Lung (tissue), 12 donors: ENCODE data around the gene COL18A1. TPM values are rescaled to one million over a fixed set of nuclear protein-coding genes. Genes with fewer than 3 reads are reported as not detected.
"Not testable (repeated sequence)": the region's sequence is repeated elsewhere in the genome, so short reads cannot be mapped to it uniquely, and the experiment has no call there.

Experiments
- ATAC-seq: fragments of 200-7000 bp; cut with Tn5 transposase; one replicate; pipeline ENCODE4 v1.9.1; 2020; ENCODE audit warnings: moderate number of reproducible peaks; ENCODE audit not compliant: insufficient read depth, low FRiP score
- DNase-seq, 3 donors: peaks; one replicate each; pipeline ENCODE4 v3.0.0-alpha.2; 2013 to 2017
- H3K27ac ChIP-seq, 2 donors: one replicate each; pipeline ENCODE4 v1.5.1; 2013; ENCODE audit warnings: mild to moderate bottlenecking in 2 of 2, moderate library complexity in 2 of 2, control low read depth in 1 of 2, inconsistent platforms in 1 of 2, low read depth in 1 of 2, low read length in 1 of 2
- H3K27me3 ChIP-seq, 3 donors: one replicate each; pipeline ENCODE4 v1.5.1; 2013; ENCODE audit warnings: low read length in 2 of 3; ENCODE audit not compliant: control insufficient read depth in 3 of 3, insufficient read depth in 3 of 3
- H3K36me3 ChIP-seq, 4 donors: one replicate each; pipeline ENCODE4 v1.5.1; 2013; ENCODE audit warnings: low read length in 4 of 4, mild to moderate bottlenecking in 1 of 4, moderate library complexity in 1 of 4; ENCODE audit not compliant: control insufficient read depth in 4 of 4, insufficient read depth in 4 of 4
- H3K4me1 ChIP-seq, 5 donors: one replicate each; pipeline ENCODE4 v1.5.1; 2013; ENCODE audit warnings: low read length in 5 of 5, mild to moderate bottlenecking in 2 of 5, moderate library complexity in 1 of 5; ENCODE audit not compliant: control insufficient read depth in 5 of 5, insufficient read depth in 5 of 5
- H3K4me3 ChIP-seq: one replicate; pipeline ENCODE4 v1.5.1; 2013; ENCODE audit warnings: mild to moderate bottlenecking, control low read depth, moderate library complexity
- H3K9ac ChIP-seq, 2 donors: one replicate each; pipeline ENCODE4 v1.5.1; 2013; ENCODE audit warnings: low read length in 2 of 2, control low read depth in 1 of 2; ENCODE audit not compliant: insufficient read depth in 1 of 2
- H3K9me3 ChIP-seq, 4 donors: one replicate each; pipeline ENCODE4 v1.5.1; 2013; ENCODE audit warnings: low read length in 3 of 4, mild to moderate bottlenecking in 1 of 4, moderate library complexity in 1 of 4; ENCODE audit not compliant: control insufficient read depth in 4 of 4, insufficient read depth in 3 of 4
- CTCF ChIP-seq: IDR thresholded peaks from 2 replicates; pipeline ENCODE4 v1.5.1; 2012; ENCODE audit warnings: mild to moderate bottlenecking; ENCODE audit errors: control extremely low read depth, extremely low read depth
- WGBS, 2 donors: extraction: QIAGEN DNeasy Blood & Tissue Kit; methylation state at CpG; one replicate each; pipeline ENCODE4 v1.1.7; 2013; 5-methylcytosine and 5-hydroxymethylcytosine counted together
- polyA plus RNA-seq, 2 donors: library from polyadenylated mRNA; stranded (reverse); fragments of 200-250 nt; gene quantifications; one replicate each; pipeline ENCODE4 v1.2.1, GENCODE V29; 2013
- total RNA-seq, 2 donors: library from RNA; depleted of rRNA in 1 of 2; stranded (reverse); fragments of >200 nt in 1 of 2; gene quantifications; one replicate each; pipeline ENCODE4 v1.2.1, GENCODE V29; 2014 to 2021
- donor health status: control.
- donor health status: control.
- donor health status: Bipolar disorder and iron deficiency.
- donor health status: healthy.
- donor health status: DM: yes; HTN: yes; CAD: no.

Gene COL18A1
- total and polyA plus RNA-seq, 4 donors, result 42.7 to 102 (median 45.8) TPM

DNA sequence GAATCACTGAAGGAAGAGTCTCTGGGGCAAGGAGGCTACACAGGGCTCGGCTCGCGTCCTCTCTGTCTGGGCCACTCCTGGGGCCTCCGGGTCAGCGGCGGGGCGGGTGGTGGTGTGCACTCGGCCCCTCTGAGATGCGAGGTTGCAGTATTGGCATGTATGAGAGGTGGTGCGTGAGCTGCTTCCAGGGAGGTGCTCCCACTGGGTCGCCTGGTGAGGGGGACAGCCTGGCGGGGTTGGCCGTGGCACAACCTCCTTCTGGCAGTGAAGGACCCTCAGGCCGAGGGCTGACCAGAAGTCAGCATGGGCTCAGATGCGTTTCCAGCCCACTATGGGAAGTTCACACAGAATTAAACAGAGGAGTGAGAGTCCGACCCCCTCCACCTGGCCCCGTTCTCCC is 38.5 kb upstream of the COL18A1 start:
- Histone ChIP-seq H3K27ac (peak overlapping the region in 1 of 2 donors; percentile 65), H3K36me3 (no peaks in the 10 kb centered on the region), H3K4me3 (no peak overlapping the region), H3K27me3 (peaks cover 0 to 3% (median 0%) of the 10 kb centered on the region in 3 donors), H3K9ac (no peak overlapping the region), H3K4me1 (peaks cover 0 to 31% (median 9%) of the 10 kb centered on the region in 5 donors), H3K9me3 (no peaks in the 10 kb centered on the region)
- TF ChIP-seq CTCF, result no peak
- no peak for DNase-seq
- 93 to 97% methylated on average over 17 of the region's 17 CpGs for WGBS, 2 donors
- no peak for ATAC-seq

- no peaks in the 10 kb centered on the region for H3K9me3 ChIP-seq
- no peak overlapping the region for H3K4me3 ChIP-seq
- DNase-seq, result no peak
- H3K4me1 ChIP-seq, result peaks cover 0 to 29% (median 9%) of the 10 kb centered on the region in 5 donors
- peaks cover 0 to 3% (median 0%) of the 10 kb centered on the region in 3 donors for H3K27me3 ChIP-seq
- no peaks in the 10 kb centered on the region for H3K36me3 ChIP-seq
- ATAC-seq, result no peak
- H3K9ac ChIP-seq, result no peak overlapping the region
- 74 to 77% methylated on average over 14 of the region's 14 CpGs for WGBS, 2 donors
- TF ChIP-seq CTCF, result no peak
- H3K27ac ChIP-seq, result peak overlapping the region in 1 of 2 donors; percentile 65
Observed at GRCh38 chr21:45366931-45367401, 38.0 kb upstream of the COL18A1 start.

GRCh38 chr21:45367402-45368351 is 37.3 kb upstream of the COL18A1 start:
- 88 to 92% methylated on average over 25 of the region's 25 CpGs for WGBS, 2 donors

GRCh38 chr21:45369018-45369417 is 35.9 kb upstream of the COL18A1 start:
- not testable (repeated sequence) for H3K9ac ChIP-seq, H3K36me3 ChIP-seq, ATAC-seq, H3K27ac ChIP-seq, H3K4me3 ChIP-seq, H3K9me3 ChIP-seq, DNase-seq, H3K27me3 ChIP-seq
- H3K4me1 ChIP-seq, result peaks cover 0 to 23% (median 3%) of the 10 kb centered on the region in 5 donors
- 92 to 96% methylated on average over 23 of the region's 23 CpGs for WGBS, 2 donors

More at GRCh38 chr21:45367402-45368351, 37.3 kb upstream of the COL18A1 start:
- no peak for ATAC-seq
- no peak for DNase-seq
- TF ChIP-seq CTCF, result no peak
- Histone ChIP-seq H3K4me1 (peaks cover 0 to 29% (median 9%) of the 10 kb centered on the region in 5 donors), H3K9me3 (no peaks in the 10 kb centered on the region), H3K27me3 (peaks cover 0 to 3% (median 0%) of the 10 kb centered on the region in 3 donors), H3K36me3 (no peaks in the 10 kb centered on the region), H3K4me3 (no peak overlapping the region), H3K27ac (no peak overlapping the region), H3K9ac (no peak overlapping the region)
